Calu3 (cell line): ENCODE data around the gene BRICD5. TPM values are rescaled to one million over a fixed set of nuclear protein-coding genes. Genes with fewer than 3 reads are reported as not detected.

ENCODE experiments used
- BruUV-seq: library from RNA; stranded (reverse); fragments of 400-500 nt; replicated peaks from 2 replicates; lab custom pipeline; 2021; lab: Mats Ljungman, UMichigan
- CTCF ChIA-PET: fragments of 300-600 bp; sonication (Branson Sonifier 250); formaldehyde crosslinking; loops from one replicate; lab custom pipeline; 2022; ENCODE audit warnings: antibody characterized with exemption; lab: Charles Lee
- DNase-seq: peaks from one replicate; pipeline ENCODE4 v3.0.0; 2022
- H3K27ac Mint-ChIP-seq: one replicate; pipeline ENCODE4 v1.8.0; 2022; ENCODE audit warnings: mixed read lengths; ENCODE audit not compliant: unreplicated experiment
- H3K27me3 Mint-ChIP-seq: one replicate; pipeline ENCODE4 v1.8.0; 2022; ENCODE audit warnings: mixed read lengths; ENCODE audit not compliant: unreplicated experiment
- H3K36me3 Mint-ChIP-seq: one replicate; pipeline ENCODE4 v1.8.0; 2022; ENCODE audit warnings: mild to moderate bottlenecking, moderate library complexity, mixed read lengths; ENCODE audit not compliant: insufficient read depth, unreplicated experiment
- H3K4me1 Mint-ChIP-seq: one replicate; pipeline ENCODE4 v1.8.0; 2022; ENCODE audit warnings: mild to moderate bottlenecking, low read depth, mixed read lengths; ENCODE audit not compliant: unreplicated experiment
- H3K4me3 Mint-ChIP-seq: one replicate; pipeline ENCODE4 v1.8.0; 2022; ENCODE audit warnings: mild to moderate bottlenecking, low read depth, moderate library complexity, mixed read lengths; ENCODE audit not compliant: unreplicated experiment
- H3K9me3 Mint-ChIP-seq: one replicate; pipeline ENCODE4 v1.8.0; 2022; ENCODE audit warnings: low read depth, mixed read lengths; ENCODE audit not compliant: unreplicated experiment
- CTCF ChIP-seq: fragments of 200-600 bp; IDR thresholded peaks from one replicate; pipeline ENCODE4 v1.8.0; 2022; ENCODE audit warnings: antibody characterized with exemption; ENCODE audit not compliant: unreplicated experiment
- intact Hi-C: fragments of 100-400 bp; cut with micrococcal nuclease; formaldehyde crosslinking; loops from one replicate; pipeline ENCODE4 v1.10.0; 2022; ENCODE audit not compliant: unreplicated experiment
- total RNA-seq: library from RNA; stranded (reverse); gene quantifications from 2 replicates; pipeline ENCODE4 v1.2.3, GENCODE V29; 2022

The BRICD5 gene
- total RNA-seq, 1 experiment from 2014 or later, result 17.3 TPM

GRCh38 chr16:2210009-2210332, 692 bp downstream of the BRICD5 start:
- H3K4me1 Mint-ChIP-seq, result peaks cover 42% of the 10 kb centered on the region
- no peaks in the 10 kb centered on the region for H3K27me3 Mint-ChIP-seq

GRCh38 chr16:2209258-2210008, 1.2 kb downstream of the BRICD5 start:
- Mint-ChIP-seq H3K9me3 (no peaks in the 10 kb centered on the region), H3K4me1 (peaks cover 46% of the 10 kb centered on the region), H3K4me3 (no peak overlapping the region), H3K27me3 (no peaks in the 10 kb centered on the region), H3K27ac (no peak overlapping the region), H3K36me3 (peaks cover 88% of the 10 kb centered on the region)
- CTCF ChIA-PET, result no interaction called here
- BruUV-seq, result no TSS peak
- TF ChIP-seq CTCF, result no peak
- intact Hi-C loops, result no loop called here
- no peak for DNase-seq

More at GRCh38 chr16:2210009-2210332, 692 bp downstream of the BRICD5 start:
- CTCF ChIA-PET, result no interaction called here
- TF ChIP-seq CTCF, result no peak
- H3K36me3 Mint-ChIP-seq, result peaks cover 89% of the 10 kb centered on the region
- no peak overlapping the region for H3K27ac Mint-ChIP-seq
- BruUV-seq, result no TSS peak
- no peaks in the 10 kb centered on the region for H3K9me3 Mint-ChIP-seq
- DNase-seq, result no peak
- H3K4me3 Mint-ChIP-seq, result no peak overlapping the region
- intact Hi-C loops, result no loop called here

DNA sequence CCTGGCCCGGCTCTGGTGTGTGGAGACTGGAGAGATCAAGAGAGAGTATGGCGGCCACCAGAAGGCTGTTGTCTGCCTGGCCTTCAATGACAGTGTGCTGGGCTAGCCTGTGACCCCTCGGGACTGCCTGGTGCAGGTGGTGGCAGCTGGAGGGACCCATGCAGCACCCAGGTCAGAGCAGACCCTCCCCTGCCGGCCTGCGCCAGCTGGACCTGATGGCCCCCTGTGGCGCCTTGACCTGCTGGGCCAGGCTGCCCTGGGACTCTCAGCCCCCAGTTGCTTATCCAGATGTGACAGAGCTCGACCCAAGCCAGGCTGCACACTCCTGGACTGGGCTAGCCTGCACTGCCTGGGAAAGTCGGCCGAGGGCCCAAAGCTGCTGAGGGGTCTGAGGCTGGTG, 1.9 kb downstream of the BRICD5 start:
- intact Hi-C loops, result no loop called here
- no peaks in the 10 kb centered on the region for H3K27me3 Mint-ChIP-seq
- H3K4me1 Mint-ChIP-seq, result peaks cover 50% of the 10 kb centered on the region
- no peak overlapping the region for H3K4me3 Mint-ChIP-seq
- DNase-seq, result no peak
- no peak overlapping the region for H3K27ac Mint-ChIP-seq
- no peaks in the 10 kb centered on the region for H3K9me3 Mint-ChIP-seq
- BruUV-seq, result no TSS peak
- H3K36me3 Mint-ChIP-seq, result peaks cover 92% of the 10 kb centered on the region
- CTCF ChIA-PET, result no interaction called here
- no peak for TF ChIP-seq CTCF

DNA sequence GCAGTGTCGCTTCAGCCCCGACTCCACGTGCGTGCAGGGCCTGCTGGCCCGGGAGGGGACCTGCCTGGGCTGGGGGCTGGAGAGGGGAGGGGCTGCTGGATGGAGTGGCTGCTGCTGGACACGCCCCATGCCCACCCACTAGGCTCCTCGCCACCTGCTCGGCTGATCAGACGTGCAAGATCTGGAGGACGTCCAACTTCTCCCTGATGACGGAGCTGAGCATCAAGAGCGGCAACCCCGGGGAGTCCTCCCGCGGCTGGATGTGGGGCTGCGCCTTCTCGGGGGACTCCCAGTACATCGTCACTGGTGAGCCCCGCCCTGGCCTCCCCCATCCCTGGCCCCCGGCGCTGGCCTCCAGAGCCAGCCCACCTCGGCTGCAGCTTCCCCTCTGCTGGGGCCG, 2.4 kb downstream of the BRICD5 start:
- intact Hi-C loops, result no loop called here
- peaks cover 47% of the 10 kb centered on the region for H3K4me1 Mint-ChIP-seq
- no TSS peak for BruUV-seq
- no peak overlapping the region for H3K4me3 Mint-ChIP-seq
- no peaks in the 10 kb centered on the region for H3K27me3 Mint-ChIP-seq
- no peak for DNase-seq
- CTCF ChIA-PET, result no interaction called here
- no peaks in the 10 kb centered on the region for H3K9me3 Mint-ChIP-seq
- TF ChIP-seq CTCF, result no peak
- no peak overlapping the region for H3K27ac Mint-ChIP-seq
- H3K36me3 Mint-ChIP-seq, result peaks cover 87% of the 10 kb centered on the region
